GM19099 (cell line): Measurements from ENCODE around the gene HNRNPUL1.

Experiments used
- POLR2A ChIP-seq: IDR thresholded peaks from 3 replicates; pipeline ENCODE4 v1.6.1; 2011; ENCODE audit warnings: low read depth; ENCODE audit not compliant: insufficient read length; ENCODE audit errors: extremely low read depth

Gene HNRNPUL1

DNA sequence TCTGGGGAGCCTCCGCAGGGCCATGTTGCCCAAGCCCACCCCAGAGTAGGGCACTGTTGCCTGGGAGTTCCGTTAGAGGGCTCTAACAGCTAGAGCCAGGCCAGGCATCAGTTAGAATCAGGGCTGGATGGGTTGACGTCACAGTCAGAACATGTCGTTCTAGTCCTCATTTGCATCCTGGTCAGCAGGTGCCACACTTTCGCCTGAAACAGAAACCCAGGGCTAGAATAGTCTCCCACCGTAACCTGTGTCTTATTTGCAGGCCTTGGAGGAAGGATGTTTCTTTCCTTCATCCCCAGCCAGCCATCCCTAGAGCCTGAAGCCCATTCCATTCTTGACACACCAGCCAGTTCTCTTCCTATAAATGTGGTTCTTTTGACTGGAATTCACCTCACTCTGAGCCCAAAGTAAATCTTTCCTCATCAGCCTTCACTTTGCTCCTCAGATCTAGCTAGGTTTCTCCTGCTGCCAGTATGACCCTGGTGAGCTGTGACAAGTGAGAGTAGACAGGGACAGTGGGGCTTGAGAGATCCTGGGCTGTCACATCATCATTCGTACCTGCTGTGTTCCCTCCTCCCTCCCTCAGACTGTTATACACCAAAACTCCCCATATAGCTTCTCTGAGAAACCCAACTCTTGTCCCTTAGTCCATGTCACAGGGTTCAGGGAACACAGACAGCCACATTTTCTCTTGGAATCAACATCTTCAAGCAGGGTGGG is 33.6 kb downstream of the HNRNPUL1 start:
- peak; percentile 46 for TF ChIP-seq POLR2A

DNA sequence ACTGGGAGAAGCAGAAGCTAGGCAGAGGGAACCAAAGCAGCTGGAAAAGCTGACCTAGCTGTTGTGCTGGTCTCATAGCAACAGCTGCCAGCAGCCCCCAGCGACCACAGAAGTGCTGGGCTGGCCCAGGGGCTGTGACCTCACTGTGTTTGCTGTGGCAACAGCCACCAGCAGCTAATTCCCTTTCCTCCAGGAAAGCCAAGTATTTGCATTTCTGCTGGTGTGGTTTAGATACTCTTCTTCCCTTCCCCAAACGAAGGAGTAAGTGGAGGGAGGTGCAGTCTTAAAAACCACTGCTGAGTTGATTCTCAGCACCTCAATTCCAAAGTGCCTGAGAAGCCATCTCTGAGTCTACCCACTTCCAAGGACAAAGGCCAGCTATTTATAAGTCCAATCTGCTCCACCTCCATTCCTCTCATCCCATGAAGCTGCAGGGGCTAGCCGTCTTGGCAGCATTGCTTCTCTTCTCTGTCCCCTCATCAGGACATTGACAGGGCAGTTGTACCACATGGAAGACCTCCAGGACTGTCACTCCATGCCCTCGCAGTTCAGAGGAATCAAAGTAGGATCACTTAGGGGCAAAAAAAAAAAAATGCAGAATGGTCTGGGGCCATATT is 34.3 kb downstream of the HNRNPUL1 start:
- TF ChIP-seq POLR2A, result no peak

DNA sequence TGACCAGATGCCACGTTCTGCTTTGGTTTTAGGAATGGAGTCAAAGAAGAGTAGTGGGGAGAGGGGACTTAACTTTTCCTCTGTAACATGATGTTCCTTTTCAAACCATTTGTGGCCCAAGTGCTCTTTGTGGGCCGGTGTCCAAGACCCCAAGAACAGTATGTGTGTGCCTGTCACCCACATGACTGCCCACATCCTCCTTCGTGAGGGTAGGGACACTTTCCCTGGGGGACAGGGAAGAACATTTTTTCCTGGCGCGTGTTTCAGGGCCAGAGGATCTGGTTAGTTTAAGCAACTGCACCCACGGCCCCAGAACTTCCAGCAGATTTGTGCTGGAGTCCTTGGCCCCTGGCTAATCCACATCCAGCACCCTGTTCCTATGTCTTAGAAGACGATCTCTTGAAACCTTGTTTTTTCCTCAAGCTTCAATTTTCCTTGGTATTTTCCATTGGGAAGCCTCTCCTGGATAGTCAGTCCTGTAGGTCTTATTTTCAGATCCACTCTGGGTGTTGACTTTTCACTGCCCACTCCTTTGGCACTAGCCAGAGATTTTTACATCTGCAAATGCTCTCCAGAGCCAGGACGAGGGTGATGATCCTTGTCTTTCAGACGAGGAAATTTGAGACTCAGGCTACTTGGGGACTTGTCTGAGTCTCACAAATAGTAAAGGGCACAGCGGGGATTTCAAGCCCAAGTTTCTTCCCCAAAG is 35.0 kb downstream of the HNRNPUL1 start:
- TF ChIP-seq POLR2A, result no peak

DNA sequence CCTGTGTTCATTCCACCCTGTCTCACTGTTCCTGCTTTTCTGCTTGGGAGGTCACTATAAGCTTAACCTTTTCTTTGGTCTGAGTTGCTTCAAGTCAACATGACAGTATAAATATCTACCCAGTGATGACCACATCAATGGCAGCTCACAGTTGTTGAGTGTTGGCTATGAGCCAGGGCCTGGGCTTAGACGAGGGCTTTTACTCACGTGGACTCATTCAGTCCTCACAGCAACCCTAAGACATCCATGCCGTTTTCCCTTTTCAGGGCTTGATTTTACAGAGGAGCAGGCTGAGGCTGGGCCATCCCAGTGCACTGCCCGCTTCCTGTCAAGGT is 35.5 kb downstream of the HNRNPUL1 start:
- TF ChIP-seq POLR2A, result no peak

- no peak for TF ChIP-seq POLR2A
Measured at GRCh38 chr19:41300555-41300954, 36.4 kb downstream of the HNRNPUL1 start.

DNA sequence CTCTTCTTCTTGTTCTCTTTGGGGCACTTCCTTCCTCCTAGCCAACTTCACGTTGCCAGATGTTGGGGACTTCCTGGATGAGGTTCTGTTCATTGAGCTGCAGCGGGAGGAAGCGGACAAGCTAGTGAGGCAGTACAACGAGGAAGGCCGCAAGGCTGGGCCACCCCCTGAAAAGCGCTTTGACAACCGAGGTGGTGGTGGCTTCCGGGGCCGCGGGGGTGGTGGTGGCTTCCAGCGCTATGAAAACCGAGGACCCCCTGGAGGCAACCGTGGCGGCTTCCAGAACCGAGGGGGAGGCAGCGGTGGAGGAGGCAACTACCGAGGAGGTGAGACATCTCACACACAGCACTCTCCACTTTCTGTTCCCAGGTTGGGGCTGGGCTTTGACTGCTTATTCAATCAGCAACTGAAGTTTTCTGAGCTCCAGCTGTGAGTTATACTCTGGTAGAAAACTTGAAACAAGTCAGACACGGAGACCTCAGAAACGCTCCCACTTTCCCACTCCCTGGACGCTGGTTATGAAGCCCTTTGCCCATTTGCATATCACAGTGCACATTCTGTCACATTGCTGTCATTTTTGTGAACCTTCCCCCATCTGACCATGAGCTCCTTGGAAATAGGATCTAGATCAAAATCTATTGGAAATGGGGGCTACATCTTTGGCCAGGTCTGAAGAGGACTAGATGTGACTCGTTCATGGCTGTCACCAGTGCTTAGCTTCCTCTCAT is 38.6 kb downstream of the HNRNPUL1 start:
- TF ChIP-seq POLR2A, result no peak

- no peak for TF ChIP-seq POLR2A
Measured at GRCh38 chr19:41303954-41304353, 39.8 kb downstream of the HNRNPUL1 start.

DNA sequence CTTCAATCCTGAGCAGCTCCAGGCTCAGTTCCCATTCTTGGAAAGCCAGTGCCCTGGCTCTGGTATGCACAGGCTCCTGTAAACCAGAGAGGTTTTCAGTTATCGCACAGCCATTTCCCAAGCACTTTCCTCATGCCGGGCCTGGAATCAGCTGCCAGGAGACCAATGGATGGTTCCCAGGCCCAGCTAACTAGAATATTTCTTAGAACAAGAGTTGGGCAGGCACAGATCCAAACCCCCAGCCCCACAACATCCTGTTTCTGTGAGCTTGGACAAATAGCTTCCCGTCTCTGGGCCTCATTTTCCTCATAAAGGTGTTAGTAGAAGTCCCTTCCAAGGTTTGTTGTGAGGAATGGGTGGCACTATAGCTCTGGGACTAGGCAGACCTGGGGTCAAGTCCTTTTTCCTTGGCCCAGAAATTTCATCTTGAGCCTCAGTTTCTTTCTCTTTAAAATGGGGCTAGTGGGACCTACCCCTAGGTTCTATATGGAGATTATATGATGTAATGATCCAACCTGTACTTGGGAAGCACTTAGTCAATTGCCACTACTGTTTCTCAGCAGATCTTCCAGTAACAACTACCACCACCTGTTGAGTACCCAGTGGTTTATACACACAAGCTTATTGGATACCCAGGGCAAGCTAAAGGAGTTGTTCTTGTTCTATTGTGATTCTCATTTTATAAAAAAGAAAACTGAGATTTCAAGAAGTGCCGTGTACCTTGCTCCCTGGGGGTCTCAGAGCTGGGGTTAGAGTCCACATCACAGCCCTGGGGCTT is 40.7 kb downstream of the HNRNPUL1 start:
- TF ChIP-seq POLR2A, result no peak

DNA sequence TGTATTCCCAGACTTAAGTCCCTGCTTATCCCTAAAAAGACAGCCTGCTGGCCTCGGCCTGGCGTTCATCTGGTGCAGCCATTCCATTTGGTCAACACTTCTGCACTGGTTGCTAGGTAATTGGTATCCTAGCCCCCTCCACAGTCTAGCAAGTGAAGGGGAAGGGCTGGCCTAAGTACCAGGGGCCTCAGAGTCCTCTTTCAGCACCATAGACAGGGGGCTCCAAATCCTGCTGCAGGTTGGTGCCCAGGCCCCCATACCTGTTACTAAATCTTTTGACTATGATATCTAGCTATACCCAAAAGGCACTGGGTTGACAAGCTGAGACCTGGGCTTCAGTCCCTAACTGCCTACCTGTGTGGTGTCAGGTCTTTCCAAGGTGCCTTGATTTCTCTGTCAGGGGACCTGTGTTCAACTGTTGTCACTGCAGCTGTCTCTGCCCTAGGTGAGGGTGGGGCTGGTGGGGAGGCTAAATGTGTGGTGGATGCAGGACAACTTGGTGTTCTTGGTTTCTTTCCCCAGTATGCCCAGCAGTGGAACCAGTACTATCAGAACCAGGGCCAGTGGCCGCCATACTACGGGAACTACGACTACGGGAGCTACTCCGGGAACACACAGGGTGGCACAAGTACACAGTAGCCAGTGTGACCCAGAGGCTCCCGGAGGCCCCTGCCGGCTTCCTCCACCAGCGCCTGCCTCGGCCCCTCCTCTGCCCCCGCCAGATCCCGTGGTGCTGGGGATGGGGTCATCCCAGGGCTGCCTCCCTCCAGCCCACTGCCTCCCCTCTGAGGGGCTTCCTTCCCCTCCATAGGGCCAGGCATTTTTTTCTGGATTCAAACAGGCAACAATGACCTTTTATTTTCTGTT is 42.0 kb downstream of the HNRNPUL1 start:
- no peak for TF ChIP-seq POLR2A

DNA sequence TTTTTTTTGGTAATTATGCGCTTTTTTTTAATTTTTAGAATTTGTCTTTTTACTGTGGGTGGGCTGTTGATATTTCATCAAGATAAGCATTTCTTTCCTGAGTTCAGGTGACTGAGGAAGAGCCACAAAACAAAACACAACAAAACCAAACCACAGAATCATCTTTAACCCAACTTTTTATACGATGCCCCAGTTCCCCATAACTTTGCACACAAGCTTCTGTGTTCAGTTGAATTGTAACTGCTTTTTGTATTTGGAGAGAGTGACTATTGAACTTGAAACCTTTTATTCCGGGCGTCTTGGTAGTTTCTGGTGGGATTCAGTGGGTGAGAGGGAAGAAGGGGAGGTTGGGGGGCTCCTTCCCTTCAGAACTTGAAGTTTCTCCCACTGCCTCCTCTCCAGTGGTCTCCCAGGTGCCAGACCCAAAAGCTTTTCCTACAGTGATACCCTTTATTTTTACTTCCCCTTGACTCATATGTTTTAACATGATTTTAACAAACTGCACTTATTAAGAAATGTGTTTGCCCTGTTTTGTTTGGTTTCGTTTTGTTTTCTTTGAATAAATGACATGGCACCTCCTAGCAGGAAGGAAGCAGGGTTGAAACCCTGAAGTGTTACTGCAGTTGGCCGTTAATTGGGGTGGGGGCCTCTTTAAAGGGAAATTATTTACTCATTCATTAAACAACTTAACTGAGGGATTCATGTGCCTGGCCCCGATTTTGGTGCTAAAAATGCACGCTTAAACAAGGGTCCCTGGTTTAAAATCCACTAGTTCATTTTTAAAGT is 43.1 kb downstream of the HNRNPUL1 start:
- TF ChIP-seq POLR2A, result no peak

GRCh38 chr19:41307954-41308449 is 43.8 kb downstream of the HNRNPUL1 start:
- no peak for TF ChIP-seq POLR2A

DNA sequence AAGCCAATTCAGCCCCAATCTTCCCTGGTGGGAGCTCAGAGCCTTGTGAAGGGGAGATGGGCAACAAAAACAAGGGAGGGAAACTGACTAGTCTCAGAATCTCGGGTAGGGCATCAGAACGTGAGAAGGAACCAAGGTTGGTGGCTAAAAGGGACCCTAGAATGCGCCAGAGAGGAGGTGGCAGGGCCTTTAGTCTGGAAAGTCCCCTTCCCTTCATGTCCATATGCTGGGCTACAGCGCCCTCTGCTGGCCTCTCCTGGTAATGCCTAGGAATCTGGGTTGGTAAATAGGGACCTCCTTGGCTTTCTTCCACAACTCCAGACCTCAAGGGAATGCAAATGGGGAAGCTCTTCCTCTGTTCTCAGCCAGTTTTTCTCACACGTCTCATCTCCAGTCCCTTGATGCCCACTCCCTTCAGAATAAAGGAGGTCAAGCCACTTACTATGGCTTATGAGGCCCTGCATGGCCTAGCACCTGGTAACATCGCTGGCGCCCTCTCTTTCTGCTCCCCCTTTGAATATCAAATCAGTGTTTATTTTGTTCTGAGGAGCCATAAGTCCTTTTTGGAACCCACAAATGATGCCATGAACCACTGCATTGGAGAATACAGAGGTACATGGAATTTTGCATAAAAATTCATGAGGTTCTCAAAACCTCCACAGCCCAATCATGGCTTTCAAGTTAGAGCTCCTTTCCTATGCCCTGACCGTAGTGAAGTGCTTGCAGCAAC is 44.4 kb downstream of the HNRNPUL1 start:
- TF ChIP-seq POLR2A, result no peak
